Body of pancreas (tissue), 4 donors: ENCODE measurements around the gene TMEM50B. TPM values are rescaled to one million over a fixed set of nuclear protein-coding genes. Genes with fewer than 3 reads are reported as not detected.
"Not testable (repeated sequence)": the region's sequence is repeated elsewhere in the genome, so short reads cannot be mapped to it uniquely, and the experiment has no call there.

Experiments used
- ATAC-seq: fragments of 150-250 bp; one replicate; pipeline ENCODE4 v1.9.1; 2016
- DNase-seq, 4 donors: peaks; one replicate each; pipeline ENCODE4 v3.0.0-alpha.2; 2019
- H3K27ac ChIP-seq, 4 donors: fragments of 200-600 bp; sonication (generic); 1 replicate in 3 of 4; 2 replicates in 1 of 4; pipeline versions ENCODE4 v1.5.1 to v1.6.1; 2016 to 2019; ENCODE audit warnings: mild to moderate bottlenecking in 1 of 4, mixed read lengths in 1 of 4, moderate library complexity in 1 of 4
- H3K27me3 ChIP-seq, 2 donors: fragments of 200-600 bp; sonication (generic); one replicate each; pipeline ENCODE4 v1.6.0; 2016; ENCODE audit warnings: mild to moderate bottlenecking in 1 of 2
- H3K36me3 ChIP-seq, 2 donors: fragments of 200-600 bp; sonication (generic); replicated peaks in 1 of 2; 2 replicates each; pipeline ENCODE4 v1.5.1; 2016; ENCODE audit warnings: low read depth in 2 of 2; ENCODE audit not compliant: insufficient read depth in 1 of 2
- H3K4me1 ChIP-seq: fragments of 200-600 bp; sonication (generic); one replicate; pipeline ENCODE4 v1.6.0; 2016
- H3K4me3 ChIP-seq, 2 donors: fragments of 200-600 bp; sonication (generic); 1 replicate in 1 of 2; 2 replicates in 1 of 2; pipeline ENCODE4 v1.5.1; 2016 to 2019
- H3K9me3 ChIP-seq, 3 donors: fragments of 200-600 bp; sonication (generic); 1 replicate in 2 of 3; 2 replicates in 1 of 3; pipeline ENCODE4 v1.5.1; 2016
- POLR2A ChIP-seq, 3 donors: fragments of 450-650 bp; IDR thresholded peaks; one replicate each; pipeline ENCODE4 v1.6.1; 2016; ENCODE audit warnings: antibody characterized with exemption in 3 of 3, mild to moderate bottlenecking in 2 of 3
- WGBS, 2 donors: methylation state at CpG; one replicate each; pipeline ENCODE4 v1.1.5; 2017; 5-methylcytosine and 5-hydroxymethylcytosine counted together
- intact Hi-C: fragments of 100-400 bp; cut with DNase I; formaldehyde crosslinking; loops from one replicate; pipeline ENCODE4 v1.15.1; 2023
- total RNA-seq, 2 donors: library from RNA; depleted of rRNA; stranded (reverse); fragments of >200 nt; gene quantifications; one replicate each; pipeline ENCODE4 v1.1.0, GENCODE V29; 2016
- TF ChIP-seq, protein P1 (sequence below), 7 experiments: fragments of 450-650 bp in 4 of 7; fragments of 200-600 bp in 3 of 7; sonication (generic) in 3 of 7; IDR thresholded peaks; one replicate each; pipeline ENCODE4 v1.5.1; 2016 to 2019; ENCODE audit warnings: antibody characterized with exemption in 7 of 7

TMEM50B gene
- total RNA-seq, 2 donors from 2014 or later, result 49.8 to 50.4 TPM

DNA sequence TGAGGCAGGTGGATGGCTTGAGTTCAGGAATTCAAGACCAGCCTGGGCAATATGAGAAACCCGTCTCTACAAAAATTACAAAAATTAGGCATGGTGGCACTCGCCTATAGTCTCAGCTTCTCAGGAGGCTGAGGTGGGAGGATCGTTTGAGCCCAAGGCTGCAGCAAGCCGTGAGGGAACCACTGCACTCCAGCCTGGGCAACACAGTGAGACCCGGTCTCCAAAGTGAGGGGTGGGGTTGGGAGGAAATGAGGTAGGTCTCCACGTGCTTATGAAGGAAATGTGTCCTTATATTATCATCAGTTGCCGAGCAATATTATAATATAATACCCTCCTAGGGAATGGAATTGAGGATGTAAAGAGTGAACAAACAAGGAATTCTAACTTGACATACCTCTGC, 2.7 kb downstream of the TMEM50B start:
- DNase-seq (no peak), ATAC-seq (no peak)
- WGBS, 2 donors, result 81 to 82% methylated on average over 7 of the region's 7 CpGs
- Histone ChIP-seq H3K27me3 (no peaks in the 10 kb centered on the region), H3K36me3 (no peaks in the 10 kb centered on the region), H3K27ac (no peak overlapping the region), H3K4me3 (no peak overlapping the region), H3K4me1 (peaks cover 13% of the 10 kb centered on the region), H3K9me3 (no peaks in the 10 kb centered on the region)
- intact Hi-C loops, result no loop called here
- TF ChIP-seq, protein P1, sequence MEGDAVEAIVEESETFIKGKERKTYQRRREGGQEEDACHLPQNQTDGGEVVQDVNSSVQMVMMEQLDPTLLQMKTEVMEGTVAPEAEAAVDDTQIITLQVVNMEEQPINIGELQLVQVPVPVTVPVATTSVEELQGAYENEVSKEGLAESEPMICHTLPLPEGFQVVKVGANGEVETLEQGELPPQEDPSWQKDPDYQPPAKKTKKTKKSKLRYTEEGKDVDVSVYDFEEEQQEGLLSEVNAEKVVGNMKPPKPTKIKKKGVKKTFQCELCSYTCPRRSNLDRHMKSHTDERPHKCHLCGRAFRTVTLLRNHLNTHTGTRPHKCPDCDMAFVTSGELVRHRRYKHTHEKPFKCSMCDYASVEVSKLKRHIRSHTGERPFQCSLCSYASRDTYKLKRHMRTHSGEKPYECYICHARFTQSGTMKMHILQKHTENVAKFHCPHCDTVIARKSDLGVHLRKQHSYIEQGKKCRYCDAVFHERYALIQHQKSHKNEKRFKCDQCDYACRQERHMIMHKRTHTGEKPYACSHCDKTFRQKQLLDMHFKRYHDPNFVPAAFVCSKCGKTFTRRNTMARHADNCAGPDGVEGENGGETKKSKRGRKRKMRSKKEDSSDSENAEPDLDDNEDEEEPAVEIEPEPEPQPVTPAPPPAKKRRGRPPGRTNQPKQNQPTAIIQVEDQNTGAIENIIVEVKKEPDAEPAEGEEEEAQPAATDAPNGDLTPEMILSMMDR (IDR thresholded peaks at IDR 0.05), result no peak
- no peak for TF ChIP-seq POLR2A (IDR thresholded peaks at IDR 0.05)

DNA sequence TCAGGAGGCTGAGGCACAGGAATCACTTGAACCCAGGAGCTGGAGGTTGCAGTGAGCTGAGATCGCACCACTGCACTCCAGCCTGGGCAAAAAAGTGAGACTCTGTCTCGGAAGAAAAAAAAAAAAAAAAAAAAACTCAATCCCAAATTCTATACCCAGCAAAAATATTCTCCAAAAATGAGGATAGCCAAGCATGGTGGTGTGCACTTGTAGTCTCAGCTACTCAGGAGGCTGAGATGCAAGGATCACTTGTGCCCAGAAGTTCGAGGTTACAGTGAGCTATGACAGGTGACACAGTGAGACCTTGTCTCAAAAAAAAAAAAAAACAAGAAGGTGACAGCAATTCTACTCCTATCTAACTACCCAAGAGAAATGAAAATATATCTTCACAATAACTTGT, 6.4 kb downstream of the TMEM50B start:
- no peaks in the 10 kb centered on the region for H3K27me3 ChIP-seq
- ATAC-seq, result no peak
- no peak for TF ChIP-seq POLR2A (IDR thresholded peaks at IDR 0.05)
- TF ChIP-seq, protein P1 (IDR thresholded peaks at IDR 0.05), result no peak

DNA sequence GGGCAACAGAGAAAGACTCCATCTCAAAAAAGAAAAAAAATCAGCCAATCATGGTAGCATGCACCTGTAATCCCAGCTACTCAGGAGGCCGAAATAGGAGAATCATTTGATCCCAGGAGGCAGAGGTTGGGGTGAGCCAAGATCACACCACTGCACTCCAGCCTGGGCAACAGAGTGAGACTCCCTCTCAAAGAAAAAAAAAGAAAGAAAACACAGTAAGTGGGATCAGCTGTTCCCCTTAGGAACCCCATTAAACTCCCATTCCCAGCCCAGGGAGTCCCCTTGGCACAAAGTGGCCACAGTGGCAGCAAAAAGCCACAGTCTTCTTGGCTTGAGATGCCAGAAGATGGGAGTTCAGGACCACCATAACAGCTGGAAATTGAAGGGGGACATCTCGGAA, 9.1 kb downstream of the TMEM50B start:
- ATAC-seq, result no peak
- DNase-seq, result no peak
- Histone ChIP-seq H3K4me1 (no peaks in the 10 kb centered on the region), H3K27me3 (no peaks in the 10 kb centered on the region), H3K36me3 (no peaks in the 10 kb centered on the region), H3K9me3 (no peaks in the 10 kb centered on the region), H3K4me3 (no peak overlapping the region), H3K27ac (no peak overlapping the region)
- intact Hi-C loops, result no loop called here
- TF ChIP-seq, protein P1 (IDR thresholded peaks at IDR 0.05), result no peak
- WGBS, 2 donors, result 94 to 95% methylated on average over 2 of the region's 2 CpGs

More for the DNA sequence above, 6.4 kb downstream of the TMEM50B start:
- Histone ChIP-seq H3K27ac (no peak overlapping the region), H3K4me1 (peaks cover 3% of the 10 kb centered on the region), H3K9me3 (no peaks in the 10 kb centered on the region), H3K36me3 (no peaks in the 10 kb centered on the region), H3K4me3 (no peak overlapping the region)
- DNase-seq, result no peak
- intact Hi-C loops, result no loop called here
- WGBS, 2 donors, result 96 to 98% methylated on average over 3 of the region's 3 CpGs

DNA sequence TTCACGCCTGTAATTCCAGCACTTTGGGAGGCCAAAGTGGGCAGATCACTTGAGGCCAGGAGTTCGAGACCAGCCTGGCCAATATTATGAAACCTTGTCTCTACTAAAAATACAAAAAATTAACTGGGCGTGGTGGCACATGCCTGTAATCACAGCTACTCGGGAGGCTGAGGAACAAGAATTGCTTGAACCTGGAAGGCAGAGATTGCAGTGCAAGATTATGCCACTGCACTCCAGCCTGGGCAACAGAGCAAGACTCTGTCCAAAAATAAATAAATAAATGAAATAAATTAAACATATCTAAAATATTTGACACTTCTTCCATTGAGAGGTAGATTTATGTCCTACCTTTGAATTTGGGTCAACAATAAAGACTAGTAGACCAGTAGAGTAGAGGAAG, 10.6 kb downstream of the TMEM50B start:
- H3K4me3 ChIP-seq, H3K9me3 ChIP-seq, intact Hi-C loops, ATAC-seq, H3K36me3 ChIP-seq, DNase-seq, H3K4me1 ChIP-seq, H3K27me3 ChIP-seq, H3K27ac ChIP-seq: not testable (repeated sequence)
- 84 to 88% methylated on average over 4 of the region's 4 CpGs for WGBS, 2 donors

DNA sequence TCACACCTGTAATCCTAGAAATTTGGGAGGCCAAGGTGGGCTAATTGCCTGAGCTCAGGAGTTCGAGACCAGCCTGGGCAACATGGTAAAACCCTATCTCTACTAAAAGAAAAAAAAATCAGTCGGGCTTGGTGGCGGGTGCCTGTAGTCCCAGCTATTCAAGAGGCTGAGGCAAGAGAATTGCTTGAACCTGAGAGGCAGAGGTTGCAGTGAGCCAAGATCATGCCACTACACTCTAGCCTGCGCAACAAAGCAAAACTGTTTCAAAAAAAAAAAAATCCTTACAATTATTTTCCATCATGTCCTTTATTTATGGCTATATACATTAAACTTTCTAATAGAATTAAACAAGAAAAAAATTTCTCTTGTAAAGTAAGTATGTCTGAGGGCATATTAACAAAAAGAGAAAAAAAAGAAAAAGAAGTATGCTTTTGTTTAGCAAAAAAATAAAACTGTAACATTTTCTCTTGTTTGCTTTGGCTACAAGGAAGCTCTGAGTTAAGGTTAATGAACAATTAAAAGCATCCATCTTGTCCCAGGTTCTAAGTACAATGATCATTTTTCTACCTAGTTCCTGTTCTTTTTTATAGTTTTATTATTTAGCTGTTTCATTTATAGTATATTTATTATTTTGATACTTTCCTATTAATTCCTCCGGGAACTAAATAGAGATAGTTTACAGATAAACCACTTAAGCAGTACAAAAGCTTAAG, 18.1 kb downstream of the TMEM50B start:
- DNase-seq, result no peak
- 69 to 82% methylated on average over 5 of the region's 5 CpGs for WGBS, 2 donors
- Histone ChIP-seq H3K36me3 (peaks cover 0 to 5% of the 10 kb centered on the region in 2 donors), H3K4me1 (no peaks in the 10 kb centered on the region), H3K27me3 (no peaks in the 10 kb centered on the region), H3K9me3 (no peaks in the 10 kb centered on the region), H3K27ac (peak overlapping the region in 1 of 4 donors; percentile 47), H3K4me3 (no peak overlapping the region)
- intact Hi-C loops, result no loop called here
- TF ChIP-seq, protein P1 (IDR thresholded peaks at IDR 0.05), result no peak
- no peak for TF ChIP-seq POLR2A (IDR thresholded peaks at IDR 0.05)
- no peak for ATAC-seq
